ENCODE measurements around the gene NTRK2.

The NTRK2 gene

GRCh38 chr9:84754461-84754860, 84.9 kb downstream of the NTRK2 start:
- Histone ChIP-seq H3K36me3 (replicated peaks) (no peaks in the 10 kb centered on the region), H3K4me3 (ENCODE audit: low read depth, low read length) (no peak overlapping the region), H3K27ac (peak overlapping the region; percentile 16), H3K27me3 (replicated peaks) (no peaks in the 10 kb centered on the region)
- peak; percentile 71 for DNase-seq
- in situ Hi-C loops (cut with HindIII; ENCODE audit: low pct_ligation_motif_present, low sequenced_read_pairs): no loop called here
- TF ChIP-seq CTCF (IDR thresholded peaks at IDR 0.05; ENCODE audit: low read depth, low read length, missing control alignments): no peak

GRCh38 chr9:84754881-84755280, 85.4 kb downstream of the NTRK2 start:
- Histone ChIP-seq H3K27me3 (replicated peaks) (no peaks in the 10 kb centered on the region), H3K36me3 (replicated peaks) (no peaks in the 10 kb centered on the region), H3K27ac (peak overlapping the region; percentile 16), H3K4me3 (ENCODE audit: low read depth, low read length) (no peak overlapping the region)
- peak; percentile 20 for DNase-seq
- TF ChIP-seq CTCF (IDR thresholded peaks at IDR 0.05; ENCODE audit: low read depth, low read length, missing control alignments): no peak
- in situ Hi-C loops (cut with HindIII; ENCODE audit: low pct_ligation_motif_present, low sequenced_read_pairs): no loop called here

GRCh38 chr9:84755380-84755779, 85.9 kb downstream of the NTRK2 start:
- H3K4me3 ChIP-seq (ENCODE audit: low read depth, low read length): no peak overlapping the region
- H3K27me3 ChIP-seq (replicated peaks): no peaks in the 10 kb centered on the region
- in situ Hi-C loops (cut with HindIII; ENCODE audit: low pct_ligation_motif_present, low sequenced_read_pairs): no loop called here
- no peaks in the 10 kb centered on the region for H3K36me3 ChIP-seq (replicated peaks)
- H3K27ac ChIP-seq: peak overlapping the region; percentile 16
- peak; percentile 16 for DNase-seq
- TF ChIP-seq CTCF (IDR thresholded peaks at IDR 0.05; ENCODE audit: low read depth, low read length, missing control alignments): no peak

GRCh38 chr9:84756171-84756570, 86.6 kb downstream of the NTRK2 start:
- no peaks in the 10 kb centered on the region for H3K36me3 ChIP-seq (replicated peaks)
- H3K27me3 ChIP-seq (replicated peaks): no peaks in the 10 kb centered on the region
- DNase-seq: no peak
- H3K27ac ChIP-seq: no peak overlapping the region
- in situ Hi-C loops (cut with HindIII; ENCODE audit: low pct_ligation_motif_present, low sequenced_read_pairs): no loop called here
- H3K4me3 ChIP-seq (ENCODE audit: low read depth, low read length): no peak overlapping the region
- no peak for TF ChIP-seq CTCF (IDR thresholded peaks at IDR 0.05; ENCODE audit: low read depth, low read length, missing control alignments)

- Histone ChIP-seq H3K27me3 (replicated peaks) (no peaks in the 10 kb centered on the region), H3K4me3 (ENCODE audit: low read depth, low read length) (no peak overlapping the region), H3K36me3 (replicated peaks) (no peaks in the 10 kb centered on the region), H3K27ac (no peak overlapping the region)
- in situ Hi-C loops (cut with HindIII; ENCODE audit: low pct_ligation_motif_present, low sequenced_read_pairs): no loop called here
- TF ChIP-seq CTCF (IDR thresholded peaks at IDR 0.05; ENCODE audit: low read depth, low read length, missing control alignments): no peak
- DNase-seq: no peak
Observed at GRCh38 chr9:84756731-84757130, 87.2 kb downstream of the NTRK2 start.

GRCh38 chr9:84758817-84759216, 89.3 kb downstream of the NTRK2 start:
- TF ChIP-seq CTCF (IDR thresholded peaks at IDR 0.05; ENCODE audit: low read depth, low read length, missing control alignments): no peak
- Histone ChIP-seq H3K27me3 (replicated peaks) (no peaks in the 10 kb centered on the region), H3K4me3 (ENCODE audit: low read depth, low read length) (no peak overlapping the region), H3K27ac (no peak overlapping the region), H3K36me3 (replicated peaks) (no peaks in the 10 kb centered on the region)
- in situ Hi-C loops (cut with HindIII; ENCODE audit: low pct_ligation_motif_present, low sequenced_read_pairs): no loop called here
- DNase-seq: no peak
